ENCODE results near the gene UTS2B.

GRCh38 chr3:191316876-191317603 is 13.3 kb downstream of the UTS2B start:
- no peak for TF ChIP-seq CTCF (CRISPR knock-in tag; IDR thresholded peaks at IDR 0.05)
- no peak for TF ChIP-seq NFIB (CRISPR knock-in tag; IDR thresholded peaks at IDR 0.05; ENCODE audit: borderline replicate concordance)
- TF ChIP-seq HNF1A (IDR thresholded peaks at IDR 0.05; ENCODE audit: low read depth) = no peak
- TF ChIP-seq HNF1A (CRISPR knock-in tag; IDR thresholded peaks at IDR 0.05; ENCODE audit: borderline replicate concordance) = no peak
- no peak for TF ChIP-seq HDAC1 (CRISPR knock-in tag; IDR thresholded peaks at IDR 0.05)
- TF ChIP-seq ZBTB44 (CRISPR knock-in tag; IDR thresholded peaks at IDR 0.05) = no peak
